Left lung (tissue), 10 donors: Measurements from ENCODE around the gene CUX1. TPM values are rescaled to one million over a fixed set of nuclear protein-coding genes. Genes with fewer than 3 reads are reported as not detected.

ENCODE experiments used
- ATAC-seq: fragments of 200-7000 bp; cut with Tn5 transposase; one replicate; pipeline ENCODE4 v1.9.1; 2020; ENCODE audit warnings: moderate library complexity
- DNase-seq, 4 donors: peaks; one replicate each; pipeline ENCODE4 v3.0.0-alpha.2; 2013 to 2020
- H3K27ac ChIP-seq, 2 donors: fragments of 200-600 bp; sonication (generic) in 1 of 2; one replicate each; pipeline versions ENCODE4 v1.5.0 to v1.8.0; 2020 to 2021
- H3K27me3 ChIP-seq, 2 donors: fragments of 200-600 bp; sonication (generic) in 1 of 2; one replicate each; pipeline versions ENCODE4 v1.5.0 to v1.8.0; 2020 to 2021
- H3K36me3 ChIP-seq, 2 donors: fragments of 200-600 bp; sonication (generic) in 1 of 2; one replicate each; pipeline versions ENCODE4 v1.5.0 to v1.8.0; 2020 to 2021
- H3K4me1 ChIP-seq, 2 donors: fragments of 200-600 bp; one replicate each; pipeline ENCODE4 v1.8.0; 2021
- H3K4me3 ChIP-seq, 2 donors: fragments of 200-600 bp; sonication (generic) in 1 of 2; one replicate each; pipeline versions ENCODE4 v1.5.0 to v1.8.0; 2020 to 2021; ENCODE audit warnings: mild to moderate bottlenecking in 1 of 2
- H3K9me3 ChIP-seq, 2 donors: fragments of 200-600 bp; sonication (generic) in 1 of 2; one replicate each; pipeline versions ENCODE4 v1.5.0 to v1.8.0; 2020 to 2021
- CTCF ChIP-seq, 2 donors: fragments of 200-600 bp; sonication (generic) in 1 of 2; IDR thresholded peaks; one replicate each; pipeline versions ENCODE4 v1.5.0 to v1.8.0; 2021; ENCODE audit warnings: antibody characterized with exemption in 2 of 2
- intact Hi-C, 2 donors: fragments of 100-400 bp; cut with DNase I; formaldehyde crosslinking; loops; one replicate each; pipeline versions ENCODE4 v1.11.2 to v1.14.2; 2022
- polyA plus RNA-seq, 6 donors: library from polyadenylated mRNA; unstranded; fragments of 120-200 nt; gene quantifications; one replicate each; pipeline ENCODE4 v1.2.1, GENCODE V29; 2013; ENCODE audit not compliant: insufficient read length in 6 of 6
- total RNA-seq, 2 donors: library from RNA; stranded (reverse); fragmentation: NEBNext Ultra II Directional; extraction: Animal tissue kit (Norgen Biotek cat#: 25700); gene quantifications; one replicate each; pipeline ENCODE4 v1.2.1, GENCODE V29; 2021
- donor health status: DM: no; HTN: yes; CAD: no.
- donor health status: DM: no; HTN: no; CAD: no.

Gene CUX1
- total and polyA plus RNA-seq, 8 donors, result 86.4 to 157 (median 96.4) TPM

DNA sequence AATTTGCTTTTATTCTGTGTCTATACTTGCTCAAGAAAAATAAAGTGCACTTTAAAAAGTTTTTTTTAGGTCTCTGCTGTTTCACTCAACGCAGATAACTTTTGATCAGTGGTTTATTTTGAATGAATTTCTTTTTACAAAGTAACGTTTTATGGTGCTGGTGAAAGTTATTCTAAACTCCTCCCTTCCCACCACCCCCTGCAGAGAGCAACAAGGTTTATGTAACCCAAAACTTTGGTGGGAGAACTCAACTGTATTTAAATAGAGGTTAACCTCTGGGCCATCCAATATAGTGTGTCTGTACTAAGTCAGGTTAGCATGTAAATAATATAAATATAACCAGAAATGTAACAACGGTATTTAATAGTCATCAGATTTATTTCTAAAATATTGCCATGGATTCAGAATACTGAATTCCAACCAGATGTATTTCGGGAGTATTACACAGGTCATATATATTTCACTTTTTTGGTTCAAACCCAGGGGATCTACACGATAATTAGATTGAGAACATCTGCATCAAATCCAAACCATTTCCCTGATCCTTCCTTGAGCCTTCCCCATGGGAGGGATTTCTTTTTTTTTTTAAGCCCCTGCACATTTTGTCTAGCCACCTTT, 3.9 kb upstream of the CUX1 start:
- intact Hi-C loops, result no loop called here
- Histone ChIP-seq H3K27ac (no peak overlapping the region), H3K27me3 (no peaks in the 10 kb centered on the region), H3K36me3 (no peaks in the 10 kb centered on the region), H3K9me3 (no peaks in the 10 kb centered on the region), H3K4me1 (peaks cover 0 to 25% of the 10 kb centered on the region in 2 donors), H3K4me3 (peak overlapping the region; percentile 68 to 84)
- no peak for TF ChIP-seq CTCF (IDR thresholded peaks at IDR 0.05)
- DNase-seq (no peak), ATAC-seq (no peak)

GRCh38 chr7:101814081-101814990, 3.1 kb upstream of the CUX1 start:
- H3K9me3 ChIP-seq, result no peaks in the 10 kb centered on the region
- ATAC-seq (peak; percentile 78), DNase-seq (peak; percentile 35 to 95 (median 63))
- H3K4me3 ChIP-seq, result peak overlapping the region; percentile 68 to 84
- H3K4me1 ChIP-seq, result peaks cover 0 to 33% of the 10 kb centered on the region in 2 donors
- intact Hi-C loops, result no loop called here
- no peaks in the 10 kb centered on the region for H3K27me3 ChIP-seq
- H3K27ac ChIP-seq, result peak overlapping the region; percentile 70 to 78
- no peaks in the 10 kb centered on the region for H3K36me3 ChIP-seq
- peak; percentile 51 for TF ChIP-seq CTCF (IDR thresholded peaks at IDR 0.05)

DNA sequence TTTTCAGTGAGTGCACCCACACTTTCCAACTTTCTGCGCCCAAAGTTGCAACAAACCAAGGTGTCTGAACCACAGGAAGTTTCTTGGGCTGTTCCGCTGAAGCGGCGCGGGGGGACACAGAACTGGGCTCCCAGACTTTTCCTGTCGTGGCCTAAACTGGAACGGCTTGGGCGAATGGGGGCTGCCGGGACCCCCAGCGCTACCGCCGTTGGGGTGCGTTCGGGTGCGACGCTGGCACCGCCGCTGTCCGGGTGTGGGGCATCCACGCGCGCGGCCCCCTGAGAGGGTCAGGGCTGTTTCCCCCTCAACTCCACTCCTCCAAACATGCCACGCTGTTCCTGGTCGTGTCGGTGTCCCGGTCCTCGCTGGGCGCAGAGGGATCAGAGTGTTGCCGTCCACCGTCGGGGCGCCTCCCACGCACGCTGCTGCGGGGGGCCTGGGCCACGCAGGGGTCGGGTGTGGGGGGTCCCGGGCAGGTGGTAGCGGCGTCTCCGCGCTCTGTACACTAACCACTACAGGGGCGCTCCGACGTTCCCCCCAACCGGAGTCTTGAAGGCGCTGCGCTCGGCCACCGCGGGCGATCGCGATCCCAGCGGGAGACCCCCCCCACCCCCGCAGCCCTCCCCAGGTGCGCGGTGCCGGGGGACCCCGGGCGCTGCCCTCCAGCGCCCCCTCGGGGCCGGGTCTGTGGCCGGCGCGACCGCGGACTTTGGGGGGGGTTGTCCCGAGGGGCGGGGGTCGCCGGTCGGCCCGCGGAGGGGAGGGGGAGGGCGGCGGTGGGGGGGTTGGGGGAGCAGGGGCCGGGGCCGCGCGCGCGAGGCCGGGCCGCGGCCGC, 2.2 kb upstream of the CUX1 start:
- H3K36me3 ChIP-seq, result no peaks in the 10 kb centered on the region
- TF ChIP-seq CTCF (IDR thresholded peaks at IDR 0.05), result peak; percentile 21 to 35
- no peaks in the 10 kb centered on the region for H3K27me3 ChIP-seq
- H3K4me1 ChIP-seq, result peaks cover 0 to 42% of the 10 kb centered on the region in 2 donors
- peak in 3 of 4 donors; percentile 43 to 91 (median 67) for DNase-seq
- peak overlapping the region; percentile 70 to 78 for H3K27ac ChIP-seq
- H3K4me3 ChIP-seq, result peak overlapping the region; percentile 68 to 84
- H3K9me3 ChIP-seq, result no peaks in the 10 kb centered on the region
- ATAC-seq, result peak; percentile 69
- intact Hi-C loops, result no loop called here

DNA sequence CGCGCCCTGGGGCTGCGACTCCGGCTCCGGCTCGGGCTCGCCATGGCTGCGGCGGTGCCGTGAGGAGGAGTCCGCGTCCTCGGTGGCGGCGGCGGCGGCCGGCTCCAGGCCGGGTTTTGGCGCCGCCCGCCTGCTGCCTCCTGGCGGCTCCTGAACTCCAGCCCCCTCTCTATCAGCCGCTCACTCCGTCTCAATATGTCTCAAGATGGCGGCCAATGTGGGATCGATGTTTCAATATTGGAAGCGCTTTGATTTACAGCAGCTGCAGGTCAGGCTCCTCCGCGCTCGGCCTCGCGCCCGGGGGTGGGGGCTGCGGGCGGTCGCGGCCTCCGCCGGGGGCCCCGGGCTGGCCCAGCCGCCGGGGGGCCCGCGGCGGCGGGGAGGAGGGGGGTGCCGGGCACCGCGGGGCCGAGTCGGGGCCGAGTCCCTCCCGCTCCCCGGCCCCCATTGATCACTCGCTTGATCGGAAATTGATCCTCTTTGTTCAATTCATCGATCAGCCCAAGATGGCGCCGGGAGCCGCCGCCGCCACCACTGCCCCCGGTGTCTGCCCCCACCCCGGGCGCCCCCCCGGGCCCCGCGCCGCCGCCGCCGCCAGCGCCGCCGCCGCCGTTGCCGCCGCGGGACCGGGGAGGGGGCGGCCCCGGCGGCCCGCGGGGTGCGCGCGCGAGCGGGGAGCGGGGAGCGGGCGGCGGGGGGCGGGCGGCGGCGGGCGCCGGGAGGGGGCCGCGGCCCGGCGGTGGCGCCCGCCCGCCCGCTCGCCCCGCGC, 1.4 kb upstream of the CUX1 start:
- ATAC-seq, result peak; percentile 55
- no peaks in the 10 kb centered on the region for H3K36me3 ChIP-seq
- no peaks in the 10 kb centered on the region for H3K9me3 ChIP-seq
- peak; percentile 70 to 93 (median 75) for DNase-seq
- H3K27ac ChIP-seq, result peak overlapping the region; percentile 48 to 95
- intact Hi-C loops, result no loop called here
- peaks cover 0 to 48% of the 10 kb centered on the region in 2 donors for H3K4me1 ChIP-seq
- no peaks in the 10 kb centered on the region for H3K27me3 ChIP-seq
- TF ChIP-seq CTCF (IDR thresholded peaks at IDR 0.05), result no peak
- H3K4me3 ChIP-seq, result peak overlapping the region; percentile 39 to 84
